ENCODE results near the gene PEAK1.

The PEAK1 gene

DNA sequence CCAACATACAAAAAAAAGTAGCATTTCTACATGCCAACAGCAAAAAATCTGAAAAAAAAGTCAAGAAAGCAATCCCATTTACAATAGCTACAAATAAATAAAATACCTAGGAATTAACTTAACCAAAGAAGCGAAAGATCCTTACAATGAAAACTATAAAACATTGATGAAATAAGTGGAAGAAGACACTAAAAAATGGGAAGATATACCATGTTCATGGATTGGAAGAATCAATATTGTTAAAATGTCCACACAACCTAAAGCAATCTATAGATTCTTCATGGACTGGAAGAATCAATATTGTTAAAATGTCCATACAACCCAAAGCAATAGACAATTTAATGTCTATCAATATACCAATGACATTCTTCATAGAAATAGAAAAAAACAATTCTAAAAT lies 21.0 kb downstream of the PEAK1 start:
- no peak for DNase-seq

DNA sequence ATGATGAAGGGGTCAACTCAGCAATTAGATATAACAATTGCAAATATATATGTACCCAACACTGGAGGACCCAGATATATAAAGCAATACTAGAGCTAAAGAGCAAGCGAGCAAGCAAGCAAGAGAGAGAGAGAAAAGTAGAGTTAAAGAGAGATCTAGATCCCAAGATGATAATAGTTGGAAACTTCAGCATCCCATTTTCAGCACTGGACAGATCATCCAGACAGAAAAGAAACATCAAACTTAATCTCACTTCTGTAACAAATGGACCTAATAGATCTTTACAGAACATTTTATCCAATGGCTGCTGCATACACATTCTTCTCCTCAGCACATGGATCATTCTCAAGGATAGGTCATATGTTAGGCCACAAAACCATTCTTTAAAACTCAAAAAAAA lies 23.2 kb downstream of the PEAK1 start:
- DNase-seq = no peak

DNA sequence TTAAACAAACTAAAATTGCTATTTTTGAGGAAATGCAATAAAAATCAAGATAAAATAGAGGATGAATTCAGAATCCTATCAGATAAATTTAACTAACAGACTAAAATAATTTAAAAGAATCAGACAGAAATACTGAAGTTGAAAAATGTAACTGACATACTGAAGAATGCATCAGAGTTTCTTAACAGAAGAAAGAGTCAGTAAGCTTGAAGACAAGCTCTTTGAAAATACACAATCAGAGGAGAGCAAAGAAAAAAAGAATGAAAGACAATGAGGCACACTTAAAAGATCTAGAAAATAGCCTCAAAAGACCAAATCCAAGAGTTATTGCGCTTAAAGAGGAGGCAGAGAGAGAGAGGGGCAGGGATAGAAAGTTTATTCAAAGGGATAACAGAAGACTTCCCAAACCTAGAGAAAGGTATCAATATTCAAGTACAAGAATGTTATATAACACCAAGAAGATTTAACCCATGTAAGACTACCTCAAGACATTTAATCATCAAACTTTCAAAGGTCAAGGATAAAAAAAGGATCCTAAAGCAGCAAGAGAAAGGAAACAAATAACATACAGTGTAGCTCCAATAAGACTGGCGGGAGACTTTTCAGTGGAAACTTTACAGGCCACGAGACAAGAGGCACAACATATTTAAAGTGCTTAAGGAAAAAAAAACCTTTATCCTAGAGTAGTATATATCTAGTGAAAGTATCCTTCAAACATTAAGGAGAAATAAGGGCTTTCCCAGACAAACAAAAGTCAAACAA lies 24.7 kb downstream of the PEAK1 start:
- no peak for DNase-seq

DNA sequence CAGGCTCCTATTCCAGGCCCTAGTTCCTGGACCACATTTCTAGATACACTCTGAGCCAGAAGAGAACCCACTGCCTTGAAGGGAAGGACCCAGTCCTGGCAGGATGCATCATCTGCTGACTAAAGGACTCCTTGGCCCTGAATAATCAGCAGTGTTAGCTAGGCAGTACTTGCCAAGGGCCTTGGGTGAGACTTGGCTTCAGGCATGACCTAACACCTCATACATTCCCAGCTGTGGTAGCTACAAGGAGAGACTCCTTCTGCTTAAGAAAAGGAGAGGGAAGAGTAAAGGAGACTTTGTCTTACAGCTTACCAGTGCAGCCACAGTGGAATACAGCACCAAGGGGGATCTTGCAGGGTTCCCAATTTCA lies 26.4 kb downstream of the PEAK1 start:
- DNase-seq = no peak

DNA sequence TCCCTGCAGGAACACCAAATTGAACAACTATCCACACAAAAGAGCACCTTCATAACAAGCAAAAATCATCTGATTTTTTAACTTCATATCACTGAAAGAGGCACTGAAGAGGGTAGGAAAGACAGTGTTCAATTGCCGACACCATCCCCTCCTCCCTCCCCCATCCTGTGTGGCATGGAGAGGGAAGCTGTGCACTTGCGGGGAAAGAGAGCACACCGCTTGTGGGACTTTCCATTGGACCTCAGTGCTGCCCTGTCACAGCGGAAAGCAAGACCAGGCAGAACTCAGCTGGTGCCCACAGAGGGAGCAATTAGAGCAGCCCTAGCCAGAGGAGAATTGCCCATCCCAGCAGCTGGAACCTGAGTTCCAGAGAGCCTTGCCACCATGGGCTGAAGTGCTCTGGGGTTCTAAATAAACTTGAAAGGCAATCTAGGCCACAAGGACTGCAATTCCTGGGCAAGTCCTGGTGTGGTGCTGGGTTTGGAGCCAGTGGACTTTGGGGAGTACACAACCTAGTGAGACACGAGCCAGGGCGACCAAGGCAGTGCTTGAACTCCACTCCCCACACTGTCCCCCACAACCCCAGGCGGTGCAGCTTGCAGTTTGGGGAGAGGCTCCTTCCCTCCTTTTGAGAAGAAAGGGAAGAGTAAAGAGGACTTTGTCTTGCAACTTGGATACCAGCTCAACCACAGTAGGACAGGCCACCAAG lies 27.0 kb downstream of the PEAK1 start:
- DNase-seq = no peak

DNA sequence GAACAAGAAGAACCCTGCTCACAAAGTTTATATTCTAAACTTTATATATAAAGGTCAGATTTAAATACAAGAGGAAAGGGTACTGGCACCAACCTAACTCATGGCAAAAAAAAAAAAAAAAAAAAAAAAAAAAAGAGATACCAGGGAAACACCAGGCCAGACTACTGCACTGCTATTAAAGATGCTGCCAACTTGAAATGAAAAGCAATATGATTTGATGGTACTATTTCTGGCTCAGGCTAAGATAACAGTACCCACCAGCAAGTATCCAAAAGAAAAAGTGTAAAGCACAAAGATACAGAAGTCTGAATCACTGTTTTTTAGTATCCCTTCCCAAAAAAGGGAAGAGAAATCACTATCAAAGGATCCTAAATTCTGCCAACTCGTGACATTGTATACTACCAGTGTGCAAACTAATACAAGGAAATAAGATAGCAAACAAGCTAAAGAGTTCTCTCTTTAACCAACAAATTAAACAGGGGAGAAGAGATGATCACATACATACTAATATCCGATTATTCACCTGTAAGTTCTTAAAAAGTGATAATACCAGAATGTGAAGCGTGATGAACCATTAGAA lies 28.4 kb downstream of the PEAK1 start:
- DNase-seq = no peak

DNA sequence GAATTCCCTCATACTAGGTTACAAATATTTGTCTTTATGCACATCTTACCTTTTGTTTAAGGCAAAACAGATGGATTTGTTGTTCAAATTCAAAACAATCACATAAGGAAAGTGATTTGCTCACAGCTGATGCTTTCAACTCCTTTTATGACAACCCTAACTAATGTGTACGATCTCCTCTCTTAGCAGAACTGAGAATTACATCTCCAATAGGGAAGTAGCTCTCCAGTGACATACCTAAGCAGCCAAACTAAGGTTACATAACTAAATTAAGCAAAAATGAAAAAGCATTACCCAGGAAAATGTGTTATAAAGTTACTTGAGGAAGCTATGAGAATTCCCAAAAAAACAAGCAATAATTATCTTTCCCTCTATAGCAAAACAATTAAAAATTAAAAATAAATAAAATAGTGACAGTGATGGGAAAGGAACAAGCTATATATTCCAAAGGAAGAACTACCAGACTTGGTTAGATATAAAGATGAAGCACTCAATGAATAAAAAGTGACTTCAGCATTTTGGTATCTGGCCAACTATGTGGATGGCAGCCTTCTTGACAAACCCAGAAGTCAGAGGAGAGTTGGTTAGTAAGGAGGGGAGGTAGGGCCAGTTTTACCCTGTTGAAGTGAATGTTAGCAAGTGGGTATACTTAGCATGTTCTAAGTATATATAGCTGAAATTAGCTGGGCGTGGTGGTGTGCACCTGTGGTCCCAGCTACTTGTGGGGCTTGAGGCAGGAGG lies 32.4 kb downstream of the PEAK1 start:
- no peak for DNase-seq

DNA sequence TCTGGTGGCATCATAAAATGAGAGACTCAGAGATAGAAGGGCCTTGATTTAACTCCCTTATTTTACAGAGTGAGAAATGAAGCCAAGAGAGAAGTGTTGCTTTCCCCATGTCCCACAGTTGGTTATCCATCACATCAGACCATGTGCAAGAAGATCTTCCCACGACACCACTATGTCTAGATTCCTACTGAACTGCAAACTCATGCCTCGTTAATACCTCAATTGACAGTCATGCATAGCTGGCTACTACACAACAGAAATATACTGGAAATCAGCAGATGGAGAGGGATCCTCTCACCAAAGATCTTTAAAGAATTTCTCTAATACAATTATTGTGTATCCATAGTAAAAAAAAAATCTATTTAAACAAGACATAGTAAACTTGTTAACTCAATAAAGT lies 33.3 kb downstream of the PEAK1 start:
- DNase-seq = no peak

DNA sequence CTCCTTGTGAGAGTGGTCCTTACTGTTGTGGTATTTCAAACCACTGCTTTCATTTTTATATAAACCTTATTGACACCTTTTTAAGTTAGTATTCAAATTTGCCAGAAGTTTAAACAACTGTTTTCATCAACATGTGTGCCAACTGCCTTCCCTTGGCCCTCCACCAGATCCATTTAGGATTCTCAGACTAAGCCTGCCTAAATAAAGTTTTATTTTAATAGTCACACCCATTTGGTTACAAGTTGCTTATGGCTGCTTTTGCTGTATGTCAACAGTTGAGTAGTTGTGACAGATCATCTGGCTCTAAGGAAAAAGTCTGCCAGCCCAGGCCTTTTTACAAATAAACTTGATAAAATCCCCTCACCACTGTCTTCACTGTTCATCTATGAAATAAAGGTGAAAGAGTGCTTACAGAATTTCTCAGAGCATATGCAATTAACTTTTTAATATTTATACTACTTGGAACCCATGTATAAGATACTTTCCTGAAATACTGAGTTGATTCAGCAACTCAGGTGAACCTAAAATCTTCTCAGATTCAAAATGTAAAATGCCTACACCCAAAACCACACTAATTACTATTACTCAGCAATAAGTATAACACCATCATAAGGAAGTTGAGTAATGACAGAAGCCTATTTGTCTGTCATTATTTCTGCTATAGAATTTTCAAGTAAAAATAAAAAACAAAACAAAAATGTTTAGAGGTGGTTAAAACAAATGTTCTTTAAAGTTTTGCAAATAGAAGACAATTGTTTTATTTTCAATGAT lies 35.1 kb downstream of the PEAK1 start:
- DNase-seq = no peak

DNA sequence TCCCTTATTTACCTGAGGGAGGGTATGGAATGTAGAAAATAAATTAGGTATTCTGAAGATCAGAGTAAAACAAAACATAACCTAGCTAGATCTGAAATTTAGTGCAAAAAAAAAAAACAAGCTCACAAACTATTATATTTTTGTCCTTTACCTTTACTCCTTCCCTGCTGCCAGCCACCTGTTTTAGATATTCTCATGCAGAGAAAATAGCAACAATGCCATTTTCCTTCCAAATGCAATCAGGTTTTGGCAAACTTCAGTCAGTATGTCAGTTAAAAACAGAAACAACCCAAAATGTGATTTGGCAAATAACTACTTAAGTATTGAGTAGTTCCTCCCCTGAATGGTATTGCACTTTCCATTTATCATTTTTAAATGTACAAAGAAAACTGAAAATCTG lies 35.8 kb downstream of the PEAK1 start:
- DNase-seq = no peak

DNA sequence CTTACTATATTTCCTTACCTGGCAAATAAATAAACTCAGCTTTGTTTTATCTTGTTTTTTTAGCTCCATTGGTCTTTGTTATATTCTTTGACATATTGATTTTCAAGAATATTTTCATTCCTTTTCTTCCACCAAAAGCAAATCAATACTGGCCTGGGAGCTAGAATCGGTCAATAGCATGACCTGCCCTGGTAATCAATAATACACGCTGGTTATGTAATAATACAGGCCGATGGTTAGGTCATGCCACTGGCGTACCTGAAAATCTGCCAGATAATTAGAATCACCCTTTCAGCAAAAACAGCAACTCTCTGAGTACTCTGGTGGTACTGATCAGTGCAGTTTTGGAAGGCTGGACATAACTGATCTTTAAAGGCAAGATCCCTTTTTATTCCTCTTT lies 39.9 kb downstream of the PEAK1 start:
- DNase-seq = no peak

DNA sequence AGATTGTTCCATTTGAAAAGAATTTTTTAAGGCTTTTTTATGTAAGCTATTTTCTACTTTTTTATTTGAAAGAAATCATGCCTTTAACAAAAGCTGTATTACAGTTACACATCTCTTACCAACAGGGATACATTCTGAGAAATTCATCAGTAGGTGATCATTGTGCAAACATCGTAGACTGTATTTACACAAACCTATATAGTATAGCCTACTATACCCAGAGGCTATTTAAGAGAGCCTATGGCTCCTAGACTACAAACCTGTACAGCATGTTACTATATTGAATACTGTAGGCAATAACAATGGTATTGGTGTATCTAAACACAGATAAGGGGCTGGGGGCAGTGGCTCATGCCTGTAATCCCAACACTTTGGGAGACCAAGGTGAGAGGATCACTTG lies 43.1 kb downstream of the PEAK1 start:
- DNase-seq = no peak

DNA sequence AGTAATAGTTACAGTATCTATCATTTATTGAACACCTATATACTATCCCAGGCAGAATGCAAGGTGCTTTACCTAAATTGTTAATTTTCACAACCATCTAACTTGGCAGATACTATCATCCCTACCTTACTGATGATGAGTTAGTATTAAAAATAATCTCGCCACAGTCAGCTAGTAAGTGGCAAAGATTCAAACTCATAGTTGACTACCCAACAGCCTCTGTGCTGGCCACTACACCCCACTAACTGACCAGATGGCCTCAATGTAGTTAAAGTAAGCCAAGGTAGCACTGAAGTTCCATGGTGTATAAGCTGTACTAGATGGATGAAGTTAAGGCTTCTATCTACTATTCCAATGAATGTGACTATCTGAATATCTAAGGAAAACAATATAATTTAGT lies 44.8 kb downstream of the PEAK1 start:
- DNase-seq = no peak

DNA sequence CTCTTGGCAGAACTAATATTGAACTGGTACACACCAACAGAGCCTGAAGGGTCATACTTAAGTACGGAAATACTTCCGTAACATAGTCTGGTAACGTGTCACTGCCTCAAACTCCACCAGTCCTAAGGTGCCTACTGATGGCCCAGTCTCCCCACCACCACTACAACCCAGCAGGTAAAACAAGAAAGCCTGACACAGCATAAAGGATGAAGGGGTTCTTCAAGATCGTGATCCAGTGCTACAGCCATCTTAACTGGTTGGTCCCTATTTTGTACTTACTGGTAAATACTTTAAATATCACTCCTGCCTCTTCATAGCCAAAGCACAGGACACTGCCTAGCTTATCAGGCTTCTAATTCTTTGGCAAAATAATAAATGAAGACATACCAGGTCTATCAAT lies 46.5 kb downstream of the PEAK1 start:
- no peak for DNase-seq

DNA sequence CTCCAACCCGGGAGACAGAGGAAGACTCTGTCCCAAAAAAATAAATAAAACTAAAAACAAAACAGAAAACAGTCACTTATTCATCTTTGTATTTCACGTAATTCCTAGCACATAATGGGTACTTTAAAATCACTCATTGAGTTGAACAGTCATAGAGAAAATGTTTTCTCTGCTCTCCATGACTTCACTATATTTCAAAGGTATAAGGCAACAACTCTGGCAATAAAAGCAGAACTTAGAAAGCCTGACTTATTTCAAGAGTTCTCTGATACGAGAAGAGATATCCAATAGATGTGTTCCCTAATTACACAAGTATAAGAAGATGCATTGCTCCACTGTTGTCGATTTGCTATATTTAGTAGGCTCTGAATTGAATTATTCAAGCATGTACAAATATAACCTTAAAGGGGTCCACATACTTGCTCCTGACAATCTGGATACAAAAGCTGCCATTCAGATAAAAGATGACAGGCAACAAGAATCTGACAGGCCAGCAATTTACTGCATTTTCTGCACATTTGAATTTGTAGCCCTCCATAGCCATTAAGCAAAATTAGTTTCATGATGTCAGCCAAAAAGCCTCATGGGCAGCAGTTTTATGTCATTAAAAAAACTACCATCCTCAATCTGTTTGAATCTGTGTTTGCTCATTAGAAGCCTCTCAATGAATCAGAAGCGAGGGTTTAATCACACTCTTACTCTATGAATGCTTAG lies 47.9 kb downstream of the PEAK1 start:
- DNase-seq = no peak

DNA sequence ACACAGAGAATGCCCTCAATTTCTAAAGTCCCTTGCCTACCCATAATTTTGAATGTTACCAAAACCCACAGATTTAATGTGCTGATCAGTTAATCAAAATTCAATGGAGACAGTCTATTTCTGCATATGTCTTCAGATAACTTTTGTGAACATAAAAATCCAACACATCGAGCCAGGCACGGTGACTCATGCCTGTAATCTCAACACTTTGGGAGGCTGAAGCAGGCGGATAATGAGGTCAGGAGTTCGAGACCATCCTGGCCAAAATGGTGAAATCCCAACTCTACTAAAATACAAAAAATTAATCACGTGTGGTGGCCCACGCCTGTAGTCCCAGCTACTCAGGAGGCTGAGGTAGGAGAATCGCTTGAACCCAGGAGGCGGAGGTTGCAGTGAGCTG lies 49.3 kb downstream of the PEAK1 start:
- DNase-seq = no peak

DNA sequence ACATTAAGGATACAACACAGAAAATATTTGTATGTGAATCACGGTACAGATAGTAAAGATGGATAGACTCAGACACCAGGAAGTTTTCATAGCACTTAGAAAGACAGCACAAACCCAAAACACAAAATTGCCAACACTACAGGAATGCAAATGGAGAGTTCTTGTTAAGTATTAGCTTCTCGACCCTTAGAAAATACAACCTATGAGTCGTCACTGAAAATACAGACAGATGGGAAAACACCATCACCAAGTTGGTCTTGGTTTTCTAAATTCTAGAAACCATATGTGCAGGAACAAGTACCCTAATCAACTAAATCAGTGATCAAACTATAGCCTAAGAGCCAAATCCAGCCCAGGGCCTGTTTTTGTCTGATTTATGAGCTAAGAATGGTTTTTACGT lies 50.7 kb downstream of the PEAK1 start:
- DNase-seq = no peak

DNA sequence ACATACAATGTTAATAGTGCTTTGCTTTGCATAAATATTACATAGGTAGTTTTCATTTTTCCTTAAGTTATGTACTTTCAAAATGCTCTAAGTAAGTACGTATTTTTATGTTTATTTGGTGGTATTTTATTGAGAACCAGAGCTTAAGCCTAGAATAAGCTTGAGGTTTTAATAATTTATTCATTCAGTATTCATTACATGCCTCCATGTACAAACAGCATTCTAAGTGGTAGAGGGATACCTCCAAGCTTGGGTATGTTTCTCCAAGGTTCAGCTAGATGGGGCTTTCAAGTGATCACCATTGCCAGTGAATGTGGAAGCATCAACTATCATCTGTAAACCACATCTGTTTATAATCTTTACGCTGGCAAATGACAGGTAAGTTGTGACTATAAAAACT lies 52.3 kb downstream of the PEAK1 start:
- no peak for DNase-seq

DNA sequence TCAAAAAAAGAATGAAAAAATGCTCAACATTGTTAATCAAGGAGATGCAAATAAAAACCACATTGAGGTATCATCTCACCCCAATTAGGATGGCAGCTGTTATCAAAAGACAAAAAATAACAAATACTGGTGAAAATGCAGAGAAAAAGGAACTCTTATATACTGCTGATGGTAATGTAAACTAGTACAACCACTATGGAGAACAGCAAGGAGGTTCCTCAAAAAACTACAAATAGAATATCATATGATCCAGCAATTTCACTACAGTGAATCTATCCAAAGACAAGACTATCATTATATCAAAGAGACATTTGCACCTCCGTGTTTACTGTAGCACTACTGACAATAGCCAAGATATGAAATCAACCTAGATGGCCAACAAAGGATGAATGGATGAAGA lies 58.4 kb downstream of the PEAK1 start:
- no peak for DNase-seq

DNA sequence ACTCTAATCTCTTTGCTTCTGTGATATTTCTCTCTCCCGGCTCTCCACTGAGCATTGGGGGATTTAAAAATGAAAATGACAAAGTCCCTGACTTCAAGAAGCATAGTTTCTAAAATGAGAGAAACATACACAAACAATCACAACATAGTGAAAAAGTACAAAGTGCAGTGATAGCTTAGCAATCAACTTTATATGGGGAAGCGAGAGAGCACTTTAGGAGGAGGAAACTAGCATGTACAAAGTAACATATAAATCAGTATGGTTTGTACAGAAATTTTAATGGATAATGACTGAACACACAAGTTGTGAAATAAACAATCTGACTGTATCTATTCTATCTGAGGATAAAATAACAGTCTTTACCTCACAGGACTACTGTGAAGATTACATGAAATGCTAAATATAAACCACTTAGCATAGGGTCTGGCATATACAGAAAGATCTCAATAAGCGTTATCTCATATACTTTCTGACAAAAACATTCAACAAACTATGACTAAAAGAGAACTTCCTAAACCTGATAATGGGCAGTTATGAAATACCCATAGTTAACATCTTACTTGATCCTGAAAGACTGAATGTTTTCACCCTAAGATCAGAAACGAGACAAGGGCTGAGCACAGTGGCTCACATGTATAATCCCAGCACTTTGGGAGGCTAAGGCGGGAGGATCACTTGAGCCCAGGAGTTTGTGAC lies 61.2 kb downstream of the PEAK1 start:
- no peak for DNase-seq

DNA sequence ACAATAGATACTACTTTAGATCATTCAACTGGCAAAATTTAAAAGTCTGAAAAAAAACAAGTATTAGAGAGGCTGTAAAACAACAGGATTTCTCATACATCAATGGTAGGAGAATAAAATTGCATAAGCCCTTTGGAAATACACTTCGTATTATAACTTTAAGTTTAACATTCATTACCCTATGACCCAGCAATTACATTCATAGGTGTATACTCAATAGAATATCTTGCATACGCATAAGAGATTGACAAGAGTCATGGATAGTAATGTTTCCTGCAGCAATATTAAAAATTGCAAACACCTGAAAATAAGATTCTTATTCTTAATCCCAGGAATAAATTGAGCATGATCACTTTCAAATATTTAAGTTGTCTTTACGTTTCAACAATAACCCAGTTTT lies 63.6 kb downstream of the PEAK1 start:
- DNase-seq = no peak

DNA sequence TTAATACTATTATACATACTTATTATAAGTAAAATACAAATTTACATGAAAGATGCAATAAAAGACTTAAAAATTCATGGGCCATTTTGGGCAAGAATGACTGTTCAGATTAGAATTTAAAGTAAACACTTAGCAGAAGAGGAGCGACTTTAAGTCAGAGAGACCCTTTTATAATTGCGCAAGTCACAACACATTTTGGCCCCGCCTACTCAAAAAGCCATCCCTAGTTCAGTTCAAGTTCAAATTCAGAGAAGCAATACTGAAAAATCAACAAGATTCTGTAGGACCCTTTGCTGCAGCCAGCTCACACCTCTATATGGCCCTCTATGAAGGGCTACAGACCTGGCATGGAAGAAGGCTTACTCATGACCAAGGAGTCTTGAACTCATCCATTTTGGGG lies 64.6 kb downstream of the PEAK1 start:
- DNase-seq = no peak

Data from NCI-H1694 (cell line).